HepG2 (cell line): ENCODE data around the gene TSKU. TPM values are rescaled to one million over a fixed set of nuclear protein-coding genes. Genes with fewer than 3 reads are reported as not detected.
A peak's percentile ranks its signal among the peaks of the same experiment; 100 is the strongest.

Experiments used
- ARID2 ChIP-seq: sonication (generic); formaldehyde crosslinking; IDR thresholded peaks from 2 replicates; pipeline ENCODE4 v1.8.1; 2022; ENCODE audit warnings: mild to moderate bottlenecking, missing genetic modification reagents, borderline replicate concordance
- ATF7 ChIP-seq, 2 experiments: fragments of 450-650 bp in 1 of 2; sonication (generic) in 1 of 2; formaldehyde crosslinking in 1 of 2; IDR thresholded peaks; 2 replicates each; pipeline versions ENCODE4 v1.4.0 to v1.6.1; 2016 to 2020; ENCODE audit warnings: antibody characterized with exemption in 1 of 2, mild to moderate bottlenecking in 1 of 2, missing genetic modification reagents in 1 of 2
- JUND ChIP-seq: sonication (generic); formaldehyde crosslinking; IDR thresholded peaks from 2 replicates; pipeline ENCODE4 v1.8.0; 2022; ENCODE audit warnings: mild to moderate bottlenecking, missing genetic modification reagents
- KAT8 ChIP-seq: IDR thresholded peaks from 2 replicates; pipeline ENCODE4 v1.6.1; 2016; ENCODE audit warnings: missing genetic modification reagents, missing compliant biosample characterization
- KLF11 ChIP-seq: IDR thresholded peaks from 2 replicates; pipeline ENCODE4 v1.6.1; 2016; ENCODE audit warnings: missing compliant biosample characterization
- KLF6 ChIP-seq: IDR thresholded peaks from 2 replicates; pipeline ENCODE4 v1.8.0; 2016; ENCODE audit warnings: missing biosample characterization, missing genetic modification reagents
- MAZ ChIP-seq, 2 experiments: sonication (generic) in 1 of 2; formaldehyde crosslinking in 1 of 2; IDR thresholded peaks; 2 replicates each; pipeline versions ENCODE4 v1.5.0 to v1.6.1; 2012 to 2020; ENCODE audit warnings: low read depth in 2 of 2, mild to moderate bottlenecking in 2 of 2, borderline replicate concordance in 1 of 2, improper control_type of control experiment in 1 of 2, low read length in 1 of 2, missing genetic modification reagents in 1 of 2, moderate library complexity in 1 of 2
- MED1 ChIP-seq: sonication (generic); formaldehyde crosslinking; IDR thresholded peaks from 2 replicates; pipeline ENCODE4 v1.4.0; 2020; ENCODE audit warnings: missing genetic modification reagents
- MXD1 ChIP-seq: sonication (generic); formaldehyde crosslinking; IDR thresholded peaks from 2 replicates; pipeline ENCODE4 v1.4.0; 2020; ENCODE audit warnings: mild to moderate bottlenecking, missing genetic modification reagents
- MZF1 ChIP-seq: sonication (generic); formaldehyde crosslinking; IDR thresholded peaks from 2 replicates; pipeline ENCODE4 v1.8.1; 2023; ENCODE audit warnings: mild to moderate bottlenecking, missing genetic modification reagents, borderline replicate concordance
- NFIC ChIP-seq: IDR thresholded peaks from 2 replicates; pipeline ENCODE4 v1.6.1; 2012; ENCODE audit warnings: mild to moderate bottlenecking, low read length, inconsistent platforms
- POLR2AphosphoS5 ChIP-seq: IDR thresholded peaks from 2 replicates; pipeline ENCODE4 v1.6.1; 2012; ENCODE audit warnings: low read depth, low read length
- POLR2G ChIP-seq: fragments of 200-400 bp; formaldehyde crosslinking; IDR thresholded peaks from 2 replicates; pipeline ENCODE4 v1.6.1; 2018; ENCODE audit warnings: mild to moderate bottlenecking, low read depth, low read length, moderate library complexity
- RBFOX2 ChIP-seq: fragments of 200-400 bp; formaldehyde crosslinking; IDR thresholded peaks from 2 replicates; pipeline ENCODE4 v1.6.1; 2017; ENCODE audit warnings: low read depth, mild to moderate bottlenecking, low read length
- RXRA ChIP-seq: sonication (generic); formaldehyde crosslinking; IDR thresholded peaks from 2 replicates; pipeline ENCODE4 v1.5.1; 2020; ENCODE audit warnings: missing genetic modification reagents
- RXRB ChIP-seq: IDR thresholded peaks from 2 replicates; pipeline ENCODE4 v1.6.1; 2016; ENCODE audit warnings: borderline replicate concordance, missing genetic modification reagents, missing compliant biosample characterization
- SALL2 ChIP-seq: sonication (generic); formaldehyde crosslinking; IDR thresholded peaks from 2 replicates; pipeline ENCODE4 v1.8.1; 2023; ENCODE audit warnings: mild to moderate bottlenecking, missing genetic modification reagents, inconsistent platforms
- SIX4 ChIP-seq: sonication (generic); formaldehyde crosslinking; IDR thresholded peaks from 2 replicates; pipeline ENCODE4 v1.4.0; 2020; ENCODE audit warnings: missing genetic modification reagents
- WIZ ChIP-seq: sonication (generic); formaldehyde crosslinking; IDR thresholded peaks from 2 replicates; pipeline ENCODE4 v1.5.1; 2020; ENCODE audit warnings: mild to moderate bottlenecking, missing genetic modification reagents
- YEATS4 ChIP-seq: sonication (generic); formaldehyde crosslinking; IDR thresholded peaks from 2 replicates; pipeline ENCODE4 v1.4.0; 2020; ENCODE audit warnings: missing genetic modification reagents, borderline replicate concordance
- ZEB1 ChIP-seq: IDR thresholded peaks from 2 replicates; pipeline ENCODE4 v1.6.1; 2012; ENCODE audit warnings: mild to moderate bottlenecking, low read depth, inconsistent platforms; ENCODE audit not compliant: insufficient replicate concordance
- ZNF235 ChIP-seq: sonication (generic); formaldehyde crosslinking; IDR thresholded peaks from 2 replicates; pipeline ENCODE4 v1.8.1; 2023; ENCODE audit warnings: mild to moderate bottlenecking, missing genetic modification reagents, borderline replicate concordance
- ZNF451 ChIP-seq: sonication (generic); formaldehyde crosslinking; IDR thresholded peaks from 2 replicates; pipeline ENCODE4 v1.5.0; 2020; ENCODE audit warnings: mild to moderate bottlenecking, missing genetic modification reagents
- ZNF570 ChIP-seq: sonication (generic); formaldehyde crosslinking; IDR thresholded peaks from 2 replicates; pipeline ENCODE4 v1.4.0; 2020; ENCODE audit warnings: mild to moderate bottlenecking, missing genetic modification reagents, borderline replicate concordance
- ZNF589 ChIP-seq: sonication (generic); formaldehyde crosslinking; conservative IDR thresholded peaks from 2 replicates; pipeline ENCODE4 v1.8.0; 2022; ENCODE audit warnings: mild to moderate bottlenecking, moderate library complexity, missing genetic modification reagents
- ZNF605 ChIP-seq: sonication (generic); formaldehyde crosslinking; IDR thresholded peaks from 2 replicates; pipeline ENCODE4 v1.8.0; 2022; ENCODE audit warnings: mild to moderate bottlenecking, missing genetic modification reagents
- ZNF670 ChIP-seq: sonication (generic); formaldehyde crosslinking; IDR thresholded peaks from 2 replicates; pipeline ENCODE4 v1.8.0; 2022; ENCODE audit warnings: mild to moderate bottlenecking, missing genetic modification reagents, borderline replicate concordance
- ZNF713 ChIP-seq: sonication (generic); formaldehyde crosslinking; IDR thresholded peaks from 2 replicates; pipeline ENCODE4 v1.4.0; 2020; ENCODE audit warnings: mild to moderate bottlenecking, missing genetic modification reagents
- ZNF749 ChIP-seq: sonication (generic); formaldehyde crosslinking; IDR thresholded peaks from 2 replicates; pipeline ENCODE4 v1.8.0; 2022; ENCODE audit warnings: mild to moderate bottlenecking, missing genetic modification reagents, moderate library complexity, borderline replicate concordance
- ZNF773 ChIP-seq: sonication (generic); formaldehyde crosslinking; IDR thresholded peaks from 2 replicates; pipeline ENCODE4 v1.4.0; 2020; ENCODE audit warnings: missing genetic modification reagents, borderline replicate concordance
- ZNF792 ChIP-seq: IDR thresholded peaks from 2 replicates; pipeline ENCODE4 v1.6.1; 2016
- ZSCAN22 ChIP-seq: sonication (generic); formaldehyde crosslinking; IDR thresholded peaks from 2 replicates; pipeline ENCODE4 v1.4.0; 2020; ENCODE audit warnings: mild to moderate bottlenecking, missing genetic modification reagents
- ZSCAN30 ChIP-seq: sonication (generic); formaldehyde crosslinking; IDR thresholded peaks from 2 replicates; pipeline ENCODE4 v1.5.0; 2020; ENCODE audit warnings: mild to moderate bottlenecking, missing genetic modification reagents
- polyA plus RNA-seq, 8 experiments: library from polyadenylated mRNA; depleted of rRNA in 3 of 8; stranded (reverse) in 7 of 8; unstranded in 1 of 8; fragments of >200 nt; fragmentation: Illumina TruSeq in 4 of 8; extraction: Trizol in 4 of 8; gene quantifications; 2 replicates each; pipeline versions ENCODE4 v1.2.1 to v1.2.3, GENCODE V29; 2011 to 2016; ENCODE audit warnings: low read depth in 4 of 8, missing spikeins in 1 of 8, mixed read lengths in 1 of 8; ENCODE audit not compliant: insufficient read depth in 1 of 8
- total RNA-seq, 5 experiments: library from RNA; depleted of rRNA; stranded (reverse); fragments of >200 nt; fragmentation: Illumina TruSeq; extraction: Trizol; gene quantifications; 2 replicates each; pipeline ENCODE4 v1.2.3, GENCODE V29; 2016; ENCODE audit warnings: low read depth in 1 of 5

The TSKU gene
- total and polyA plus RNA-seq, 2 of the 13 experiments (the other 11 are each of a cell fraction or from before 2014, with no cell fraction given) = 20.3 to 21.4 TPM

GRCh38 chr11:76782531-76783293 is 444 bp upstream of the TSKU start (continued):
- 0 out of 2 replicates have a peak, but pooled peaks have one; percentile 11 for TF ChIP-seq ZNF713 (CRISPR knock-in tag)
- no peak; the same call in 1 of the 2 replicates for TF ChIP-seq ZNF589
- no peak for TF ChIP-seq ZNF773 (CRISPR knock-in tag)
- 0 out of 2 replicates have a peak, but pooled peaks have one; percentile 37 for TF ChIP-seq NFIC
- TF ChIP-seq RBFOX2 = no peak
- no peak for TF ChIP-seq MXD1
- no peak for TF ChIP-seq ATF7 (IDR thresholded peaks at IDR 0.05)
- no peak; the same call in 1 of the 2 replicates for TF ChIP-seq ATF7 (CRISPR knock-in tag; IDR thresholded peaks at IDR 0.05)
- TF ChIP-seq KLF11 = no peak
- no peak for TF ChIP-seq ZNF749 (CRISPR knock-in tag)
- peak; percentile 96 for TF ChIP-seq MAZ (IDR thresholded peaks at IDR 0.05; ENCODE audit: borderline replicate concordance, low read depth, low read length)
- TF ChIP-seq MAZ (CRISPR knock-in tag; IDR thresholded peaks at IDR 0.05; ENCODE audit: low read depth) = peak; percentile 86
- peak; percentile 72 for TF ChIP-seq POLR2AphosphoS5
- TF ChIP-seq ZNF792 (CRISPR knock-in tag) = 0 out of 2 replicates have a peak, but pooled peaks have one; percentile 40
- no peak for TF ChIP-seq ARID2 (CRISPR knock-in tag)
- peak; percentile 57; the same call in 1 of the 2 replicates for TF ChIP-seq POLR2G
- no peak for TF ChIP-seq SALL2 (CRISPR knock-in tag)
- peak; percentile 31 for TF ChIP-seq MED1 (CRISPR knock-in tag)
- no peak for TF ChIP-seq ZEB1
- no peak; the same call in 1 of the 2 replicates for TF ChIP-seq ZSCAN30
- no peak for TF ChIP-seq ZSCAN22
- TF ChIP-seq YEATS4 (CRISPR knock-in tag) = no peak; the same call in 1 of the 2 replicates
- TF ChIP-seq ZNF451 = no peak
- no peak for TF ChIP-seq ZNF235 (CRISPR knock-in tag)
- TF ChIP-seq KAT8 (CRISPR knock-in tag) = no peak
- TF ChIP-seq ZNF570 (CRISPR knock-in tag) = no peak
- TF ChIP-seq SIX4 (CRISPR knock-in tag) = no peak
- TF ChIP-seq MZF1 = no peak
- peak; percentile 42; the same call in 1 of the 2 replicates for TF ChIP-seq RXRB
- no peak for TF ChIP-seq JUND (CRISPR knock-in tag)
- no peak for TF ChIP-seq KLF6 (CRISPR knock-in tag)
- TF ChIP-seq ZNF670 (CRISPR knock-in tag) = peak; percentile 61
- TF ChIP-seq RXRA (CRISPR knock-in tag) = peak; percentile 51; the same call in 1 of the 2 replicates
- no peak; the same call in 1 of the 2 replicates for TF ChIP-seq ZNF605 (CRISPR knock-in tag)
- TF ChIP-seq WIZ (CRISPR knock-in tag) = no peak
